Body of pancreas (tissue), 4 donors: ENCODE data around the gene PDZD2. TPM values are rescaled to one million over a fixed set of nuclear protein-coding genes. Genes with fewer than 3 reads are reported as not detected.

Experiments
- ATAC-seq: fragments of 150-250 bp; one replicate; pipeline ENCODE4 v1.9.1; 2016
- DNase-seq, 4 donors: peaks; one replicate each; pipeline ENCODE4 v3.0.0-alpha.2; 2019
- H3K27ac ChIP-seq, 4 donors: fragments of 200-600 bp; sonication (generic); 1 replicate in 3 of 4; 2 replicates in 1 of 4; pipeline versions ENCODE4 v1.5.1 to v1.6.1; 2016 to 2019; ENCODE audit warnings: mild to moderate bottlenecking in 1 of 4, mixed read lengths in 1 of 4, moderate library complexity in 1 of 4
- H3K27me3 ChIP-seq, 2 donors: fragments of 200-600 bp; sonication (generic); one replicate each; pipeline ENCODE4 v1.6.0; 2016; ENCODE audit warnings: mild to moderate bottlenecking in 1 of 2
- H3K36me3 ChIP-seq, 2 donors: fragments of 200-600 bp; sonication (generic); replicated peaks in 1 of 2; 2 replicates each; pipeline ENCODE4 v1.5.1; 2016; ENCODE audit warnings: low read depth in 2 of 2; ENCODE audit not compliant: insufficient read depth in 1 of 2
- H3K4me1 ChIP-seq: fragments of 200-600 bp; sonication (generic); one replicate; pipeline ENCODE4 v1.6.0; 2016
- H3K4me3 ChIP-seq, 2 donors: fragments of 200-600 bp; sonication (generic); 1 replicate in 1 of 2; 2 replicates in 1 of 2; pipeline ENCODE4 v1.5.1; 2016 to 2019
- H3K9me3 ChIP-seq, 3 donors: fragments of 200-600 bp; sonication (generic); 1 replicate in 2 of 3; 2 replicates in 1 of 3; pipeline ENCODE4 v1.5.1; 2016
- POLR2A ChIP-seq, 3 donors: fragments of 450-650 bp; IDR thresholded peaks; one replicate each; pipeline ENCODE4 v1.6.1; 2016; ENCODE audit warnings: antibody characterized with exemption in 3 of 3, mild to moderate bottlenecking in 2 of 3
- WGBS, 2 donors: methylation state at CpG; one replicate each; pipeline ENCODE4 v1.1.5; 2017; 5-methylcytosine and 5-hydroxymethylcytosine counted together
- intact Hi-C: fragments of 100-400 bp; cut with DNase I; formaldehyde crosslinking; loops from one replicate; pipeline ENCODE4 v1.15.1; 2023
- total RNA-seq, 2 donors: library from RNA; depleted of rRNA; stranded (reverse); fragments of >200 nt; gene quantifications; one replicate each; pipeline ENCODE4 v1.1.0, GENCODE V29; 2016
- TF ChIP-seq, protein P1 (sequence below), 7 experiments: fragments of 450-650 bp in 4 of 7; fragments of 200-600 bp in 3 of 7; sonication (generic) in 3 of 7; IDR thresholded peaks; one replicate each; pipeline ENCODE4 v1.5.1; 2016 to 2019; ENCODE audit warnings: antibody characterized with exemption in 7 of 7

The PDZD2 gene
- total RNA-seq, 2 donors from 2014 or later = 3.9 to 12.9 TPM

- Histone ChIP-seq H3K27ac (no peak overlapping the region), H3K4me1 (no peaks in the 10 kb centered on the region), H3K9me3 (no peaks in the 10 kb centered on the region), H3K36me3 (no peaks in the 10 kb centered on the region), H3K4me3 (no peak overlapping the region), H3K27me3 (no peaks in the 10 kb centered on the region)
- no peak for ATAC-seq
- DNase-seq = no peak
- WGBS, 2 donors = 75 to 79% methylated on average over 9 of the region's 9 CpGs
- intact Hi-C loops = no loop called here
- TF ChIP-seq, protein P1, sequence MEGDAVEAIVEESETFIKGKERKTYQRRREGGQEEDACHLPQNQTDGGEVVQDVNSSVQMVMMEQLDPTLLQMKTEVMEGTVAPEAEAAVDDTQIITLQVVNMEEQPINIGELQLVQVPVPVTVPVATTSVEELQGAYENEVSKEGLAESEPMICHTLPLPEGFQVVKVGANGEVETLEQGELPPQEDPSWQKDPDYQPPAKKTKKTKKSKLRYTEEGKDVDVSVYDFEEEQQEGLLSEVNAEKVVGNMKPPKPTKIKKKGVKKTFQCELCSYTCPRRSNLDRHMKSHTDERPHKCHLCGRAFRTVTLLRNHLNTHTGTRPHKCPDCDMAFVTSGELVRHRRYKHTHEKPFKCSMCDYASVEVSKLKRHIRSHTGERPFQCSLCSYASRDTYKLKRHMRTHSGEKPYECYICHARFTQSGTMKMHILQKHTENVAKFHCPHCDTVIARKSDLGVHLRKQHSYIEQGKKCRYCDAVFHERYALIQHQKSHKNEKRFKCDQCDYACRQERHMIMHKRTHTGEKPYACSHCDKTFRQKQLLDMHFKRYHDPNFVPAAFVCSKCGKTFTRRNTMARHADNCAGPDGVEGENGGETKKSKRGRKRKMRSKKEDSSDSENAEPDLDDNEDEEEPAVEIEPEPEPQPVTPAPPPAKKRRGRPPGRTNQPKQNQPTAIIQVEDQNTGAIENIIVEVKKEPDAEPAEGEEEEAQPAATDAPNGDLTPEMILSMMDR (IDR thresholded peaks at IDR 0.05) = no peak
- TF ChIP-seq POLR2A (IDR thresholded peaks at IDR 0.05) = no peak
These were observed 318.2 kb downstream of the PDZD2 start for GRCh38 chr5:31957151-31957550.

DNA sequence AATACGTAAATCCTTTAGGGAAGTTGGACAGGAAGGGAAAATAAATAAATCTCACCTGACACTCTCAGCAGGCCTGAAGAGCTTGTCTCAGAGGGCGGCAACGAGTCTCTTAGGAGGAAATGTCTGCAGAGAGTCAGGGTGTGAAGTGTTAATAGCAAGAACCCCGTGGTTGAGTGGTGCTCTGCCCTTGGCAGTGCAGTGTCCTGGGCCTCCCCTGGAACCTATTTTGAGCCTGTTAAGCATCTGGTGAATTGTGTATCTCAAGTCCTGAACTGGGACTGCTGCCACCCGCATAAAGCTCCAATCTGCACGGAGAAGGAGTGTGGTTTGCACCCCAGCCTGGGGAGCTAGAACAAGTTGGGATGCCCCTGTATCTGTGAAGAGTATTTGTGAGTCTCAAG, 323.4 kb downstream of the PDZD2 start:
- H3K4me3 ChIP-seq = no peak overlapping the region
- ATAC-seq = no peak
- no peaks in the 10 kb centered on the region for H3K9me3 ChIP-seq
- no peak overlapping the region for H3K27ac ChIP-seq
- 41 to 65% methylated on average over 6 of the region's 6 CpGs for WGBS, 2 donors
- H3K27me3 ChIP-seq = no peaks in the 10 kb centered on the region
- no peak for TF ChIP-seq POLR2A (IDR thresholded peaks at IDR 0.05)
- TF ChIP-seq, protein P1 (IDR thresholded peaks at IDR 0.05) = no peak
- H3K36me3 ChIP-seq = no peaks in the 10 kb centered on the region
- no peaks in the 10 kb centered on the region for H3K4me1 ChIP-seq
- intact Hi-C loops = no loop called here
- DNase-seq = no peak

DNA sequence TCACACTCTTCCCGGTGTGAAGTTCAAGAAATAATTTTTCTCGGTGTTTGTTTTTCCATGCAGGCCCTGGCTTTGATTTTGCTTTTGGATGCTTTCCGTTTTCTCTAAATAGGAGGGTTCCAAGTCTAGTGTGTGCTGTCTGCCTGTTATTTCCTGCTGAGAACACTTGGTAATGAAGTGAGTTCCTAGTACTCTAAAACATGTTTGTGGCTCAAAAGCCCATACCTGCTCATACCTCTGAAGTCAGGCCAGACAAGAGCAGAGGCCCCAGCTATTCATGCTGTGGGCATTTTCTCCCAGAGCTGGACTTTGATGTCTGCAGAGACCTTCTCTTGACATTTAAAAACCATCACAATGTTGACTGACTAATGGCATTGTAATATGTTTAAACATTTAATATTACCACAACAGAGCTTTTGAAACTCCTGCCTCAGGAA, 324.0 kb downstream of the PDZD2 start:
- WGBS, 2 donors = 41% methylated on average over 3 of the region's 3 CpGs
- ATAC-seq (no peak), DNase-seq (no peak)
- intact Hi-C loops = no loop called here
- Histone ChIP-seq H3K27ac (no peak overlapping the region), H3K4me1 (no peaks in the 10 kb centered on the region), H3K27me3 (no peaks in the 10 kb centered on the region), H3K36me3 (no peaks in the 10 kb centered on the region), H3K4me3 (no peak overlapping the region), H3K9me3 (no peaks in the 10 kb centered on the region)
- TF ChIP-seq, protein P1 (IDR thresholded peaks at IDR 0.05) = no peak
- TF ChIP-seq POLR2A (IDR thresholded peaks at IDR 0.05) = no peak

GRCh38 chr5:31963358-31964006, 324.6 kb downstream of the PDZD2 start:
- Histone ChIP-seq H3K4me3 (no peak overlapping the region), H3K36me3 (no peaks in the 10 kb centered on the region), H3K27ac (no peak overlapping the region), H3K9me3 (no peaks in the 10 kb centered on the region), H3K4me1 (no peaks in the 10 kb centered on the region), H3K27me3 (no peaks in the 10 kb centered on the region)
- ATAC-seq (no peak), DNase-seq (no peak)
- WGBS, 2 donors = 59 to 72% methylated on average over 12 to 13 of the region's 13 CpGs
- intact Hi-C loops = no loop called here
- no peak for TF ChIP-seq POLR2A (IDR thresholded peaks at IDR 0.05)
- TF ChIP-seq, protein P1 (IDR thresholded peaks at IDR 0.05) = no peak

GRCh38 chr5:31964007-31964360, 325.1 kb downstream of the PDZD2 start:
- intact Hi-C loops = no loop called here
- no peaks in the 10 kb centered on the region for H3K36me3 ChIP-seq
- TF ChIP-seq POLR2A (IDR thresholded peaks at IDR 0.05) = no peak
- TF ChIP-seq, protein P1 (IDR thresholded peaks at IDR 0.05) = no peak
- H3K27me3 ChIP-seq = no peaks in the 10 kb centered on the region
- ATAC-seq (no peak), DNase-seq (no peak)
- 70 to 85% methylated on average over 2 of the region's 2 CpGs for WGBS, 2 donors
- no peaks in the 10 kb centered on the region for H3K9me3 ChIP-seq
- no peak overlapping the region for H3K4me3 ChIP-seq
- H3K4me1 ChIP-seq = no peaks in the 10 kb centered on the region
- no peak overlapping the region for H3K27ac ChIP-seq
